ENCODE measurements around the gene WBP4.
A peak's percentile ranks its signal among the peaks of the same experiment; 100 is the strongest.
"Not testable (repeated sequence)": the region's sequence is repeated elsewhere in the genome, so short reads cannot be mapped to it uniquely, and the experiment has no call there.

Gene WBP4

GRCh38 chr13:41085961-41086585 is 24.8 kb downstream of the WBP4 start:
- H3K4me3 ChIP-seq (ENCODE audit: low read depth, low read length): no peak overlapping the region
- DNase-seq (ENCODE audit: low read depth): peak; percentile 33
- TF ChIP-seq MAX (IDR thresholded peaks at IDR 0.05; ENCODE audit: low read depth, low read length) (no peak), POLR2A (IDR thresholded peaks at IDR 0.05; ENCODE audit: extremely low read depth, insufficient read length) (no peak), MYC (IDR thresholded peaks at IDR 0.05; ENCODE audit: low read depth, low read length) (no peak), CTCF (IDR thresholded peaks at IDR 0.05; ENCODE audit: low read depth, low read length) (no peak)

- not testable (repeated sequence) for DNase-seq (ENCODE audit: low read depth); H3K4me3 ChIP-seq (ENCODE audit: low read depth, low read length)
Observed at GRCh38 chr13:41095681-41096080, 34.4 kb downstream of the WBP4 start.

- no peak for DNase-seq (ENCODE audit: low read depth)
- TF ChIP-seq POLR2A (IDR thresholded peaks at IDR 0.05; ENCODE audit: extremely low read depth, insufficient read length) (no peak), MAX (IDR thresholded peaks at IDR 0.05; ENCODE audit: low read depth, low read length) (no peak), MYC (IDR thresholded peaks at IDR 0.05; ENCODE audit: low read depth, low read length) (no peak), CTCF (IDR thresholded peaks at IDR 0.05; ENCODE audit: low read depth, low read length) (no peak)
- no peak overlapping the region for H3K4me3 ChIP-seq (ENCODE audit: low read depth, low read length)
Observed at GRCh38 chr13:41098761-41099160, 37.5 kb downstream of the WBP4 start.

- H3K4me3 ChIP-seq (ENCODE audit: low read depth, low read length): no peak overlapping the region
- DNase-seq (ENCODE audit: low read depth): no peak
- TF ChIP-seq MAX (IDR thresholded peaks at IDR 0.05; ENCODE audit: low read depth, low read length): no peak
- no peak for TF ChIP-seq MYC (IDR thresholded peaks at IDR 0.05; ENCODE audit: low read depth, low read length)
- no peak for TF ChIP-seq POLR2A (IDR thresholded peaks at IDR 0.05; ENCODE audit: extremely low read depth, insufficient read length)
- no peak for TF ChIP-seq CTCF (IDR thresholded peaks at IDR 0.05; ENCODE audit: low read depth, low read length)
Observed at GRCh38 chr13:41099986-41100385, 38.7 kb downstream of the WBP4 start.

- TF ChIP-seq MYC (IDR thresholded peaks at IDR 0.05; ENCODE audit: low read depth, low read length): no peak
- TF ChIP-seq MAX (IDR thresholded peaks at IDR 0.05; ENCODE audit: low read depth, low read length): no peak
- no peak for TF ChIP-seq POLR2A (IDR thresholded peaks at IDR 0.05; ENCODE audit: extremely low read depth, insufficient read length)
- no peak for TF ChIP-seq CTCF (IDR thresholded peaks at IDR 0.05; ENCODE audit: low read depth, low read length)
- H3K4me3 ChIP-seq (ENCODE audit: low read depth, low read length): no peak overlapping the region
- DNase-seq (ENCODE audit: low read depth): no peak
Observed at GRCh38 chr13:41107104-41107571, 45.8 kb downstream of the WBP4 start.

GRCh38 chr13:41107584-41108014 is 46.3 kb downstream of the WBP4 start:
- DNase-seq (ENCODE audit: low read depth): no peak
- no peak for TF ChIP-seq CTCF (IDR thresholded peaks at IDR 0.05; ENCODE audit: low read depth, low read length)
- TF ChIP-seq MAX (IDR thresholded peaks at IDR 0.05; ENCODE audit: low read depth, low read length): no peak
- no peak for TF ChIP-seq POLR2A (IDR thresholded peaks at IDR 0.05; ENCODE audit: extremely low read depth, insufficient read length)
- TF ChIP-seq MYC (IDR thresholded peaks at IDR 0.05; ENCODE audit: low read depth, low read length): no peak
- H3K4me3 ChIP-seq (ENCODE audit: low read depth, low read length): no peak overlapping the region
